DOHH2 (cell line): Measurements from ENCODE around the gene FAM234A.

Experiments used
- H3F3A ChIP-seq: fragments of 200-600 bp; sonication (generic), shearing (Covaris generic); 2 replicates; pipeline ENCODE4 v1.6.0; 2016; ENCODE audit warnings: antibody characterized with exemption, mild to moderate bottlenecking; ENCODE audit not compliant: control insufficient read depth, insufficient read depth
- H3K27ac ChIP-seq: fragments of 200-600 bp; sonication (generic); 2 replicates; pipeline ENCODE4 v1.5.1; 2014; ENCODE audit warnings: low read depth, mild to moderate bottlenecking, low read length, moderate library complexity
- H3K27me3 ChIP-seq: fragments of 200-600 bp; sonication (generic); 2 replicates; pipeline ENCODE4 v1.6.1; 2014; ENCODE audit warnings: mild to moderate bottlenecking, low read length, mixed read lengths; ENCODE audit not compliant: control insufficient read depth
- H3K36me3 ChIP-seq: fragments of 200-600 bp; sonication (generic); 2 replicates; pipeline ENCODE4 v1.6.1; 2014; ENCODE audit warnings: mild to moderate bottlenecking, low read length, moderate library complexity, mixed read lengths; ENCODE audit not compliant: control insufficient read depth
- H3K4me1 ChIP-seq: fragments of 200-600 bp; sonication (generic); 2 replicates; pipeline ENCODE4 v1.6.1; 2014; ENCODE audit warnings: mild to moderate bottlenecking, low read length, mixed read lengths; ENCODE audit not compliant: control insufficient read depth
- H3K4me2 ChIP-seq: fragments of 200-600 bp; sonication (generic); 2 replicates; pipeline ENCODE4 v1.6.0; 2014; ENCODE audit warnings: mild to moderate bottlenecking, low read length, moderate library complexity
- H3K4me3 ChIP-seq: fragments of 200-600 bp; sonication (generic); 2 replicates; pipeline ENCODE4 v1.5.1; 2014; ENCODE audit warnings: mild to moderate bottlenecking, low read length, mixed read lengths
- H3K79me2 ChIP-seq: fragments of 200-600 bp; sonication (generic); 2 replicates; pipeline ENCODE4 v1.6.1; 2014; ENCODE audit warnings: mild to moderate bottlenecking, low read length, mixed read lengths; ENCODE audit not compliant: control insufficient read depth
- H3K9me2 ChIP-seq: fragments of 200-600 bp; sonication (generic); replicated peaks from 2 replicates; pipeline ENCODE4 v1.6.1; 2014; ENCODE audit warnings: mild to moderate bottlenecking, low read length, mixed read lengths; ENCODE audit not compliant: control insufficient read depth
- H3K9me3 ChIP-seq: fragments of 200-600 bp; sonication (generic); 2 replicates; pipeline ENCODE4 v1.6.1; 2014; ENCODE audit warnings: antibody characterized with exemption, low read length, mixed read lengths; ENCODE audit not compliant: control insufficient read depth, insufficient read depth
- H4K20me1 ChIP-seq: fragments of 200-600 bp; sonication (generic); 2 replicates; pipeline ENCODE4 v1.6.0; 2014; ENCODE audit warnings: low read depth, mild to moderate bottlenecking, antibody characterized with exemption, low read length, moderate library complexity; ENCODE audit not compliant: control insufficient read depth, insufficient read depth
- CTCF ChIP-seq: fragments of 200-600 bp; sonication (generic); IDR thresholded peaks from one replicate; pipeline ENCODE4 v1.5.1; 2014; ENCODE audit warnings: antibody characterized with exemption, mild to moderate bottlenecking, low read depth, low read length; ENCODE audit not compliant: poor library complexity, severe bottlenecking
- EZH2phosphoT487 ChIP-seq: fragments of 200-600 bp; sonication (generic); IDR thresholded peaks from 2 replicates; pipeline ENCODE4 v1.6.1; 2017; ENCODE audit warnings: borderline replicate concordance, mild to moderate bottlenecking, antibody characterized with exemption, low read length, moderate library complexity, mixed read lengths

The FAM234A gene

GRCh38 chr16:296806-297510 lies 62.3 kb downstream of the FAM234A start:
- H3K4me2 ChIP-seq, result no peak overlapping the region
- H3K27me3 ChIP-seq, result no peaks in the 10 kb centered on the region
- H3K9me2 ChIP-seq, result no peaks in the 10 kb centered on the region
- H3F3A ChIP-seq, result no peaks in the 10 kb centered on the region
- no peaks in the 10 kb centered on the region for H4K20me1 ChIP-seq
- H3K27ac ChIP-seq, result no peak overlapping the region
- no peaks in the 10 kb centered on the region for H3K79me2 ChIP-seq
- TF ChIP-seq CTCF (no peak), EZH2phosphoT487 (no peak)
- no peaks in the 10 kb centered on the region for H3K4me1 ChIP-seq
- H3K36me3 ChIP-seq, result peaks cover 8% of the 10 kb centered on the region; the same call in 1 of the 2 replicates
- H3K9me3 ChIP-seq, result no peaks in the 10 kb centered on the region
- no peak overlapping the region for H3K4me3 ChIP-seq

DNA sequence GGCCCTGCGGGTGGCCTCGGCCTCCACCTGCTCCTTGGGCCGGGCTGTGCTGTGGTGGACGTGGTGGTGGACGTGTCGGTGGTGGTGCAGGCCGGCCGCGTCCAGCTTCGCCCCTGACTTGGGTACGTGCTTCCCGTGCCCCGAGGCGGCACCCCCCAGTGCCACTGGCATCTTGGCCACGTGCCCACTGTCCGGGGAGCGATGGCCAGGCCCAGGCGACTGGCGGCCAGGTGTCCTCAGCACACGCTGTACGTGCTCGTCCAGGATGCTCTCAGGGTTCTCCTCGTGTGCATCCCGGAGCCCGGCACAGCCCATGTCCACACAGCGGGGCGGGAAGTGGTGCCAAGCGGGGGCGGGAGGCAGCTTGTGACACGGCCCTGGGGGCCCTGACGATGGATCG lies 63.2 kb downstream of the FAM234A start:
- TF ChIP-seq EZH2phosphoT487, result no peak
- TF ChIP-seq CTCF, result no peak

GRCh38 chr16:301235-301634 lies 66.6 kb downstream of the FAM234A start:
- no peaks in the 10 kb centered on the region for H3K79me2 ChIP-seq
- H3K36me3 ChIP-seq, result peaks cover 4% of the 10 kb centered on the region; the same call in 1 of the 2 replicates
- H3K4me2 ChIP-seq, result no peak overlapping the region
- H4K20me1 ChIP-seq, result no peaks in the 10 kb centered on the region
- no peaks in the 10 kb centered on the region for H3F3A ChIP-seq
- H3K9me2 ChIP-seq, result no peaks in the 10 kb centered on the region
- H3K4me1 ChIP-seq, result no peaks in the 10 kb centered on the region
- H3K9me3 ChIP-seq, result no peaks in the 10 kb centered on the region
- TF ChIP-seq EZH2phosphoT487, result no peak
- TF ChIP-seq CTCF, result no peak
- no peak overlapping the region for H3K4me3 ChIP-seq
- H3K27ac ChIP-seq, result no peak overlapping the region
- H3K27me3 ChIP-seq, result no peaks in the 10 kb centered on the region

More for the DNA sequence above, 63.2 kb downstream of the FAM234A start:
- Histone ChIP-seq H3F3A (no peaks in the 10 kb centered on the region), H3K27me3 (no peaks in the 10 kb centered on the region), H3K4me1 (no peaks in the 10 kb centered on the region), H3K27ac (no peak overlapping the region), H3K79me2 (no peaks in the 10 kb centered on the region), H3K36me3 (peaks cover 6% of the 10 kb centered on the region; the same call in 1 of the 2 replicates), H3K4me3 (no peak overlapping the region), H3K9me2 (no peaks in the 10 kb centered on the region), H3K9me3 (no peaks in the 10 kb centered on the region), H3K4me2 (no peak overlapping the region), H4K20me1 (no peaks in the 10 kb centered on the region)
